Cardiac muscle cell (in vitro differentiated cells and primary cell): Measurements from ENCODE around the gene OR6C74. TPM values are rescaled to one million over a fixed set of nuclear protein-coding genes. Genes with fewer than 3 reads are reported as not detected.

Source experiments
- DNase-seq, 2 donors: peaks; one replicate each; pipeline versions ENCODE4 v3.0.0 to v3.0.0-alpha.2; 2010 to 2017; ENCODE audit warnings: low read depth in 1 of 2, low spot score in 1 of 2
- H3K27ac ChIP-seq: fragments of 200-600 bp; sonication (generic); 2 replicates; pipeline ENCODE4 v1.5.1; 2016
- H3K27me3 ChIP-seq: fragments of 200-600 bp; sonication (generic); 2 replicates; pipeline ENCODE4 v1.6.0; 2016; ENCODE audit warnings: control low read depth
- H3K36me3 ChIP-seq: fragments of 200-600 bp; sonication (generic); 2 replicates; pipeline ENCODE4 v1.5.1; 2016; ENCODE audit warnings: control low read depth
- H3K4me1 ChIP-seq: fragments of 200-600 bp; sonication (generic); 2 replicates; pipeline ENCODE4 v1.8.1; 2017; ENCODE audit warnings: low read depth, mild to moderate bottlenecking, mixed run types
- H3K4me3 ChIP-seq: fragments of 200-600 bp; sonication (generic); 2 replicates; pipeline ENCODE4 v1.5.1; 2016; ENCODE audit warnings: mild to moderate bottlenecking
- H3K9me3 ChIP-seq: fragments of 200-600 bp; sonication (generic); 2 replicates; pipeline ENCODE4 v1.5.1; 2017; ENCODE audit warnings: low read depth, mild to moderate bottlenecking, control low read depth
- CTCF ChIP-seq: IDR thresholded peaks from 2 replicates; pipeline ENCODE4 v1.5.1; 2012; ENCODE audit warnings: low read depth, mild to moderate bottlenecking, low read length
- polyA plus RNA-seq: library from polyadenylated mRNA; unstranded; fragments of >200 nt; fragmentation: Nextera tagmentation; extraction: Ambion mirVana; gene quantifications from 2 replicates; pipeline ENCODE4 v1.2.1, GENCODE V29; 2016
- total RNA-seq: library from RNA; depleted of rRNA; stranded (reverse); fragments of >200 nt; gene quantifications from 2 replicates; pipeline ENCODE4 v1.2.3, GENCODE V29; 2016

OR6C74 gene
- total and polyA plus RNA-seq, 2 experiments from 2014 or later, result not detected

- Histone ChIP-seq H3K4me1 (no peaks in the 10 kb centered on the region), H3K27ac (no peak overlapping the region), H3K9me3 (no peaks in the 10 kb centered on the region), H3K27me3 (no peaks in the 10 kb centered on the region), H3K4me3 (no peak overlapping the region), H3K36me3 (no peaks in the 10 kb centered on the region)
- TF ChIP-seq CTCF, result no peak
- no peak for DNase-seq
These were observed 8.9 kb downstream of the OR6C74 start for GRCh38 chr12:55253281-55253680.

GRCh38 chr12:55256831-55257230, 12.4 kb downstream of the OR6C74 start:
- no peak for DNase-seq

GRCh38 chr12:55258303-55258702, 13.9 kb downstream of the OR6C74 start:
- no peaks in the 10 kb centered on the region for H3K36me3 ChIP-seq
- no peak overlapping the region for H3K4me3 ChIP-seq
- no peak for TF ChIP-seq CTCF
- no peaks in the 10 kb centered on the region for H3K9me3 ChIP-seq
- H3K27me3 ChIP-seq, result no peaks in the 10 kb centered on the region
- H3K4me1 ChIP-seq, result no peaks in the 10 kb centered on the region
- no peak for DNase-seq
- H3K27ac ChIP-seq, result no peak overlapping the region

More at GRCh38 chr12:55256831-55257230, 12.4 kb downstream of the OR6C74 start:
- no peaks in the 10 kb centered on the region for H3K27me3 ChIP-seq
- H3K9me3 ChIP-seq, result no peaks in the 10 kb centered on the region
- no peak overlapping the region for H3K4me3 ChIP-seq
- H3K4me1 ChIP-seq, result no peaks in the 10 kb centered on the region
- H3K27ac ChIP-seq, result no peak overlapping the region
- no peak for TF ChIP-seq CTCF
- no peaks in the 10 kb centered on the region for H3K36me3 ChIP-seq

GRCh38 chr12:55280991-55281390, 36.6 kb downstream of the OR6C74 start:
- no peaks in the 10 kb centered on the region for H3K4me1 ChIP-seq
- TF ChIP-seq CTCF, result no peak
- H3K4me3 ChIP-seq, result no peak overlapping the region
- no peaks in the 10 kb centered on the region for H3K9me3 ChIP-seq
- no peak for DNase-seq
- H3K36me3 ChIP-seq, result no peaks in the 10 kb centered on the region
- no peak overlapping the region for H3K27ac ChIP-seq
- no peaks in the 10 kb centered on the region for H3K27me3 ChIP-seq

GRCh38 chr12:55289999-55290398, 45.6 kb downstream of the OR6C74 start:
- no peak for DNase-seq
- Histone ChIP-seq H3K27me3 (no peaks in the 10 kb centered on the region), H3K27ac (no peak overlapping the region), H3K4me3 (no peak overlapping the region), H3K36me3 (no peaks in the 10 kb centered on the region), H3K4me1 (no peaks in the 10 kb centered on the region), H3K9me3 (no peaks in the 10 kb centered on the region)
- no peak for TF ChIP-seq CTCF

Other genes with a start within 250 kb of the OR6C74 start
- gene NEUROD4, start 224.6 kb upstream of the OR6C74 start, total RNA-seq, result not detected in 2 replicates
- gene NEUROD4, start 224.6 kb upstream of the OR6C74 start, polyA plus RNA-seq, result 0.12 TPM in 1 of 2 replicates, not detected in the other
- gene OR9K2, start 118.2 kb upstream of the OR6C74 start, total RNA-seq, result not detected in 2 replicates
- gene OR9K2, start 118.2 kb upstream of the OR6C74 start, polyA plus RNA-seq, result not detected in 2 replicates
- not detected in 2 replicates for gene OR10A7, start 23.6 kb upstream of the OR6C74 start, total RNA-seq
- not detected in 2 replicates for gene OR10A7, start 23.6 kb upstream of the OR6C74 start, polyA plus RNA-seq
- not detected in 2 replicates for gene OR6C6, start 52.0 kb downstream of the OR6C74 start, total RNA-seq
- not detected in 2 replicates for gene OR6C6, start 52.0 kb downstream of the OR6C74 start, polyA plus RNA-seq
- not detected in 2 replicates for gene OR6C1, start 69.7 kb downstream of the OR6C74 start, total RNA-seq
- gene OR6C1, start 69.7 kb downstream of the OR6C74 start, polyA plus RNA-seq, result not detected in 2 replicates
- gene OR6C3, start 86.1 kb downstream of the OR6C74 start, total RNA-seq, result not detected in 2 replicates
- not detected in 2 replicates for gene OR6C3, start 86.1 kb downstream of the OR6C74 start, polyA plus RNA-seq
- not detected in 2 replicates for gene OR6C75, start 118.4 kb downstream of the OR6C74 start, total RNA-seq
- not detected in 2 replicates for gene OR6C75, start 118.4 kb downstream of the OR6C74 start, polyA plus RNA-seq
- gene OR6C65, start 155.9 kb downstream of the OR6C74 start, total RNA-seq, result not detected in 2 replicates
- gene OR6C65, start 155.9 kb downstream of the OR6C74 start, polyA plus RNA-seq, result not detected in 2 replicates
- not detected in 2 replicates for gene OR6C76, start 181.6 kb downstream of the OR6C74 start, total RNA-seq
- not detected in 2 replicates for gene OR6C76, start 181.6 kb downstream of the OR6C74 start, polyA plus RNA-seq
- gene OR6C2, start 199.5 kb downstream of the OR6C74 start, total RNA-seq, result not detected in 2 replicates
- gene OR6C2, start 199.5 kb downstream of the OR6C74 start, polyA plus RNA-seq, result not detected in 2 replicates
- not detected in 2 replicates for gene OR6C70, start 225.5 kb downstream of the OR6C74 start, total RNA-seq
- not detected in 2 replicates for gene OR6C70, start 225.5 kb downstream of the OR6C74 start, polyA plus RNA-seq
- not detected in 2 replicates for gene OR6C68, start 247.8 kb downstream of the OR6C74 start, total RNA-seq
- gene OR6C68, start 247.8 kb downstream of the OR6C74 start, polyA plus RNA-seq, result not detected in 2 replicates